ENCODE results near the gene PTPRC.

DNA sequence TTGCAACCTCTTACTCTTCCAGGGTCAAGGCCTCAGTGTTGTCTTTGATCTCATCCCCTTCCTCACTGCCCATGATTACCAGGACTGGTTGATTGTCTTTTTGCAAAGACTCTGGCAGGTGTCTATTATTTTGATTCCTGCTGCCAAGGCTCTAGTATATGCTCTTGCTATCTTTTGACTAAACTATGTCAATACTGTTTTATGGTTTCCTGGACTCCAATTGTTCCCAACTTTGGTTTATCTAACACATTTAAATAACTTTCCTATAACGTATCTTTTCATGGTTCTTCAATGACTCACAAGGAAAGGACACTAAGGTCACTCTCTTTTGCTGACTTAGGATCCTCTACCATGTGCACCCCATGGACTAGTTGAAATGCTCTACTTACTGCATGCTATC lies 141.5 kb downstream of the PTPRC start:
- TF ChIP-seq, protein P1, sequence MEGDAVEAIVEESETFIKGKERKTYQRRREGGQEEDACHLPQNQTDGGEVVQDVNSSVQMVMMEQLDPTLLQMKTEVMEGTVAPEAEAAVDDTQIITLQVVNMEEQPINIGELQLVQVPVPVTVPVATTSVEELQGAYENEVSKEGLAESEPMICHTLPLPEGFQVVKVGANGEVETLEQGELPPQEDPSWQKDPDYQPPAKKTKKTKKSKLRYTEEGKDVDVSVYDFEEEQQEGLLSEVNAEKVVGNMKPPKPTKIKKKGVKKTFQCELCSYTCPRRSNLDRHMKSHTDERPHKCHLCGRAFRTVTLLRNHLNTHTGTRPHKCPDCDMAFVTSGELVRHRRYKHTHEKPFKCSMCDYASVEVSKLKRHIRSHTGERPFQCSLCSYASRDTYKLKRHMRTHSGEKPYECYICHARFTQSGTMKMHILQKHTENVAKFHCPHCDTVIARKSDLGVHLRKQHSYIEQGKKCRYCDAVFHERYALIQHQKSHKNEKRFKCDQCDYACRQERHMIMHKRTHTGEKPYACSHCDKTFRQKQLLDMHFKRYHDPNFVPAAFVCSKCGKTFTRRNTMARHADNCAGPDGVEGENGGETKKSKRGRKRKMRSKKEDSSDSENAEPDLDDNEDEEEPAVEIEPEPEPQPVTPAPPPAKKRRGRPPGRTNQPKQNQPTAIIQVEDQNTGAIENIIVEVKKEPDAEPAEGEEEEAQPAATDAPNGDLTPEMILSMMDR (IDR thresholded peaks at IDR 0.05): no peak
- no peak for TF ChIP-seq POLR2A (IDR thresholded peaks at IDR 0.05)
